GM20000 (cell line): ENCODE measurements around the gene NISCH.

Source experiments
- DNase-seq: peaks from one replicate; pipeline ENCODE4 v3.0.0; 2012; ENCODE audit warnings: low spot score
- CTCF ChIP-seq: IDR thresholded peaks from 2 replicates; pipeline ENCODE4 v1.5.1; 2012; ENCODE audit warnings: mild to moderate bottlenecking, control low read depth; ENCODE audit errors: extremely low read depth, missing control alignments

NISCH gene

GRCh38 chr3:52436500-52437149 is 18.8 kb upstream of the NISCH start:
- no peak for DNase-seq
- TF ChIP-seq CTCF = no peak

DNA sequence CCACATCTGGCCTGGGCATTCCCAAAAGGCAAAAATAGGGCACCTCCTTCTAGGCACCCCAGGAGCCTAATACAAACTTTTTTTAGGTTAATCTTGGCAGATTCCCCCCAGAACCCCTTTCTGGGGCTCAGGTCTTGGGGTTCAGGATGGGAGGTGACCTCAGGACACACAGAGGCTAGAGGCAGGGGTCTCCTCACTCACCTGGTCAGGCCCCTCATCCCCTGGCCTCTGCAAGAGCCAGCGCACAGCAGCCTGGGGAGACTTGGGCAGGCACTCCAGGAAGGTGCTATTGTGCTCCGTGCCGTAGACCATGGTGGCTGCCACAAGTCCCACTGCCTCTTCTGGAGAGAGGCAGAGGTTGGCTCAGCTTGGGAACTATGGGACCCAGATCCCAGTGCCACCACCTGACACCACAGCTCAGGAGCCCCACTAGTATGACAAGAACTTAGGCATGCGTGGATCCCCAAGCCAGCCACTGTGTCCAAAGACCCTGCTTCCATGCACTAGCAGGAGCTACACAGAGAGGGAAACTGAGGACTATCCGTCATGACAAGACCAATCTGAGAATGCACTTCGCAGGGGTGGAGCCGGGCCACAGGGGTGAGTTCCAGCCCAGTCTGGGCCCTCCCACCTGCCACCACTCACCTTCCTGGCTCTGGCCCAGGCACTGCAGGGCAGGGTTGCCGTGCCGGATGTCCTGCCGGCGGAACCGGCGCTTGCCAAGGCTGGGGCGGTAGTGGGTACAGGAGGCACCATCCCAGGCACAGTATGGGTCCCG is 17.9 kb upstream of the NISCH start:
- no peak for TF ChIP-seq CTCF
- DNase-seq = no peak

- DNase-seq = no peak
- no peak for TF ChIP-seq CTCF
These were observed 17.4 kb upstream of the NISCH start for GRCh38 chr3:52438104-52438376.

GRCh38 chr3:52438579-52439425 is 16.6 kb upstream of the NISCH start:
- TF ChIP-seq CTCF = no peak
- DNase-seq = no peak

DNA sequence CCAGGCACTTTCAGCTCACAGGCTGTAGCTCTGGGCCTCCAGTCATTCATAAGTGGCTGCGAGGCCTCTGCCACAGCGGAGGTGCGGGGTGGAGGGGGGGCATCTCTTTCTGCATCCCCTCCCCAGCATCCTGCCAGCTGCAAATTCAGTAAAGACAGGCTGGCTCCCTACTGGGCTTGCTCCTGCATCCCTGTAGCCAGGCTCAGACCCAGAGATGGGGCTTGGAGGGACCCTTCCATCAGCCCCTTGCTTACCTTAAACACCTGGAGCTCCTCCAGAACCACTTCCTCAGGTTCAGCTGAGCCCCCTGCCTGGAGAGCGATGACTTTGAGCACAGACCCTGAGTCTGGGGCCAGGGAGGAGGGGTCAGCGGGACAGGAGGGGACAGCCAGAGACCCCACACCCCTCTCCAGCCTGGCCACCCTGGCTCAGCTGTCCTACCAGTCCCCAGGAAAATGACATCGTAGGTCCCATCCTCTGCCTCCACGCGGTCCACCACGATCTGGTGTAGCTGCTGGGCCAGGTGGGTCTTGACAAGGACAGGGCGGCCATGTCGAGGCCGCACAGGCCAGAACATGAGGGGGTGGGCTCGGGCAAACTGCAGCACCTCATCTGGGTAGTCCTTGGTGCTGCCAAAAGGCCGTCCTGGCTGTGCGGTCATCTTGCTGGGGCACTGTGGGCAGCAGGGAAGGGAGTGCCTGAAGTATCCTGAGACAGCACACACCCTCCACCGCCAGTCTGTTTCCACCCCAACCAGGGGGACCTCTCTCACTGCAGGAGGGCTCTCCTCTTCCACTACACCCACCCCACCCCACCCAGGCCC is 15.8 kb upstream of the NISCH start:
- no peak for TF ChIP-seq CTCF
- DNase-seq = no peak

DNA sequence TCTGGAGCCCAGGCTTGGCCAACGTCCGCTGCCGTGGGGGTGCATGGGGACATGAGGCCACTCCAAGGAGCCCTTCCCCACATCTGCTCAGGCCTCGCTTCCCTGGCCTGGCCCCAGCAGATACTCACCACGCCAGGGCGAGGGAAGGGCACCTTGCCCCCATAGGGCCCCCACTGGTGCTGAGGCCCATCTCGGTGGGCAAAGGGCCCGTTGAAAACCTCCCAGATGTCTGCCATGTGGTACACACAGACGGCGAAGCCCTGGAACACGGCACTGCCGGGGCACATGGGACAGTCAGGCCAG is 15.2 kb upstream of the NISCH start:
- no peak for DNase-seq
- TF ChIP-seq CTCF = no peak
